Measurements from ENCODE around the gene LRRK1. TPM values are rescaled to one million over a fixed set of nuclear protein-coding genes. Genes with fewer than 3 reads are reported as not detected.

The LRRK1 gene, protein sequence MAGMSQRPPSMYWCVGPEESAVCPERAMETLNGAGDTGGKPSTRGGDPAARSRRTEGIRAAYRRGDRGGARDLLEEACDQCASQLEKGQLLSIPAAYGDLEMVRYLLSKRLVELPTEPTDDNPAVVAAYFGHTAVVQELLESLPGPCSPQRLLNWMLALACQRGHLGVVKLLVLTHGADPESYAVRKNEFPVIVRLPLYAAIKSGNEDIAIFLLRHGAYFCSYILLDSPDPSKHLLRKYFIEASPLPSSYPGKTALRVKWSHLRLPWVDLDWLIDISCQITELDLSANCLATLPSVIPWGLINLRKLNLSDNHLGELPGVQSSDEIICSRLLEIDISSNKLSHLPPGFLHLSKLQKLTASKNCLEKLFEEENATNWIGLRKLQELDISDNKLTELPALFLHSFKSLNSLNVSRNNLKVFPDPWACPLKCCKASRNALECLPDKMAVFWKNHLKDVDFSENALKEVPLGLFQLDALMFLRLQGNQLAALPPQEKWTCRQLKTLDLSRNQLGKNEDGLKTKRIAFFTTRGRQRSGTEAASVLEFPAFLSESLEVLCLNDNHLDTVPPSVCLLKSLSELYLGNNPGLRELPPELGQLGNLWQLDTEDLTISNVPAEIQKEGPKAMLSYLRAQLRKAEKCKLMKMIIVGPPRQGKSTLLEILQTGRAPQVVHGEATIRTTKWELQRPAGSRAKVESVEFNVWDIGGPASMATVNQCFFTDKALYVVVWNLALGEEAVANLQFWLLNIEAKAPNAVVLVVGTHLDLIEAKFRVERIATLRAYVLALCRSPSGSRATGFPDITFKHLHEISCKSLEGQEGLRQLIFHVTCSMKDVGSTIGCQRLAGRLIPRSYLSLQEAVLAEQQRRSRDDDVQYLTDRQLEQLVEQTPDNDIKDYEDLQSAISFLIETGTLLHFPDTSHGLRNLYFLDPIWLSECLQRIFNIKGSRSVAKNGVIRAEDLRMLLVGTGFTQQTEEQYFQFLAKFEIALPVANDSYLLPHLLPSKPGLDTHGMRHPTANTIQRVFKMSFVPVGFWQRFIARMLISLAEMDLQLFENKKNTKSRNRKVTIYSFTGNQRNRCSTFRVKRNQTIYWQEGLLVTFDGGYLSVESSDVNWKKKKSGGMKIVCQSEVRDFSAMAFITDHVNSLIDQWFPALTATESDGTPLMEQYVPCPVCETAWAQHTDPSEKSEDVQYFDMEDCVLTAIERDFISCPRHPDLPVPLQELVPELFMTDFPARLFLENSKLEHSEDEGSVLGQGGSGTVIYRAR (N-terminal part only)
- 10.6 and 15.7 TPM in 2 replicates for total RNA-seq

DNA sequence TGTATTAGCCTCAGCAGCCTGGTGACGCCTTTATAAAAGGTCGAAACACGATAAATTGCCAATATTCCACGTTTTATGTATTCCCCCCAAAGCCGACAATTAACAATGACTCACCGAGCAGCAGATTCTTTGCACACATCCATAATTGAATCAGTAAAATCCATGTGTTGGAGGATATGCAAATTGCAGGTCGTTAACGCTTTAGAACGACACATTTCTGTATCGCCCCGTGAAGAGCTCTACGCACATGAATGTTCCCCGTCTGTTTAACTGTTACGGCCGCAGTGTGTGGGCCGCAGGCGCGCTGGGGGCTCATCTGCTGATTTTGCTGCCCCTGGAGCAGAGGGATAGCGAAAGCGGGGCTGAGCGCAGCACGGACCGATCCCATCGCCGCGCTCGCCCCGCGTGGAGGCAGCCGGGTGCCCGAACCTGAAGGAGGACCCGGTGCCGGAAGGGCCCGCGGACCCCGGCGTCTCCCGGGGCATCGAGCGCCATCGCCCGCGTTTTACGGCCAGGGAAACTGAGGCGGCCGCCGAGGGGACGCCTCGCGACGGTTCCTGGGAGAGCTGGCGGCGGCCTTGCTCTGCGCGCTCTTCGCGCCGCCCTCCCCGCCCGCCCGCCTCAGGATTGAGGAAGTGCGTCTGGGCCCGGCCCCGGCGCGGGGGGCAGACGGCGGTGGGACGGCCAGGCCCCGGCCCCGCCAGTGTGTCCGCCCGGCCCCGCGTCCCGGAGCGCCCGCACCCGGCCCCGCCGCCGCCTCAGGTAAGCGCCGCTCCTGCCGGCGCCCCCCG lies at the start of gene LRRK1:
Gene LRRK1, plus strand, starts transcription at position 668 of the 791 bp plus-strand sequence. CDS start 5,276 bp downstream, outside the sequence.

DNA sequence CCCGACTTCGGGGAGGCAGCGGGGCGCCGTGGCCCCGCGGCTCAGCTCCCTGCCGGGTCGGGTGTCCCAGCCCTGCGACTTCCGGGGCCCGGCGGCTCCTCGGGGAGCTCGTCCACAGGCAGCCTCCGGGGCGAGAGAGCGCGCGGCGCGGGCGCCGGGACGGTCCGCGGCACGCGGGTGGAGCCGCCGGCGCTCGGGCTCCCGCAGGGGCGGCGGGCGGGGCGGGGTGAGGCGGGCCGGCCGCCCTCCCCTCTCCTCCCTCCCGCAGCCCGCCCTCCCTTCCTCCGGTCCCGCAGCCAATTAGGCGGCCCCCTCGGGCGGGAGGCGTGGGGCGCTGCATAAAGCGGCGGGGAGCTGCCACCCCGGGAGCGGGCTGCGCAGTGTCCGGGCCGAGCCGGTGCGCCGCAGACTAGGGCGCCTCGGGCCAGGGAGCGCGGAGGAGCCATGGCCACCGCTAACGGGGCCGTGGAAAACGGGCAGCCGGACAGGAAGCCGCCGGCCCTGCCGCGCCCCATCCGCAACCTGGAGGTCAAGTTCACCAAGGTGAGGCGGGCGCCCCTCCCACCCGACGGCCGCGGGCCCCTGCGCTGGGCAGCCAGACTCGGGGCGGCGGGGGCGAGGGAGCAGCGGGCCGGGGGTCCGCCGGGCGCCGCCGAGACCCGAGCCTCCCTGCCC lies 39.6 kb upstream of the LRRK1 start, which contains the start of gene ALDH1A3:
Gene ALDH1A3, plus strand, starts transcription at position 368 of the 675 bp plus-strand sequence. Its CDS starts 77 bp downstream, at position 445.

Other genes starting within 250 kb of the LRRK1 start
- 54.7 and 94.0 TPM in 2 replicates for gene ALDH1A3, start 39.5 kb upstream of the LRRK1 start, total RNA-seq